ENCODE results near the gene RANBP9.

Gene RANBP9

DNA sequence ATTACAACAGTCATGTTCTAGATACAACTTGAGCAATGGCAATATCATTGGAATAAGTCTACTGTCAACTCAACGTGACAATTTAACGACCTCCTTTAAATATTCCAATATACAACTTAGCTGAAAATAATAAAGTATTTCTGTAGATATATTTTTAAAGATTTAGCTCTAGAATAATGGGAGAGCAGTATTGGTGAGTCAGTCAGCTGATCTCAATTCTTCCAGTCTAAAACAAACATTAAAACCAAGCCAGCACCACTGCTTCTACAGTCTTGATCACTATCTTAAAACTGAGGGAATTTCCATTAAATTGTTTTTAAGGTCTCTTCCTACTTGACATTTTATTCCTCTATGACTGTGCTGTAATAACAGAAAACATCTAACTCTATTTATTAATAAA, 58.3 kb downstream of the RANBP9 start:
- peaks cover 6% of the 10 kb centered on the region for H3K79me2 ChIP-seq (ENCODE audit: insufficient read depth, low read depth)
- no peak overlapping the region for H3K4me3 ChIP-seq (IDR thresholded peaks at IDR 0.05; ENCODE audit: insufficient read depth, low read depth, low read length)
- H3K27me3 ChIP-seq (ENCODE audit: insufficient read depth, low read depth): no peaks in the 10 kb centered on the region
- H3K36me3 ChIP-seq (ENCODE audit: insufficient read depth): no peaks in the 10 kb centered on the region
- H3K4me1 ChIP-seq (ENCODE audit: low read depth, poor library complexity, severe bottlenecking): peaks cover 34% of the 10 kb centered on the region
- no peak overlapping the region for H3K4me2 ChIP-seq
- no peak overlapping the region for H3K27ac ChIP-seq
- H2AFZ ChIP-seq (ENCODE audit: low read depth): no peak overlapping the region
- H4K20me1 ChIP-seq (ENCODE audit: insufficient read depth): no peaks in the 10 kb centered on the region
- no peak overlapping the region for H3K9ac ChIP-seq
- TF ChIP-seq, protein P1, sequence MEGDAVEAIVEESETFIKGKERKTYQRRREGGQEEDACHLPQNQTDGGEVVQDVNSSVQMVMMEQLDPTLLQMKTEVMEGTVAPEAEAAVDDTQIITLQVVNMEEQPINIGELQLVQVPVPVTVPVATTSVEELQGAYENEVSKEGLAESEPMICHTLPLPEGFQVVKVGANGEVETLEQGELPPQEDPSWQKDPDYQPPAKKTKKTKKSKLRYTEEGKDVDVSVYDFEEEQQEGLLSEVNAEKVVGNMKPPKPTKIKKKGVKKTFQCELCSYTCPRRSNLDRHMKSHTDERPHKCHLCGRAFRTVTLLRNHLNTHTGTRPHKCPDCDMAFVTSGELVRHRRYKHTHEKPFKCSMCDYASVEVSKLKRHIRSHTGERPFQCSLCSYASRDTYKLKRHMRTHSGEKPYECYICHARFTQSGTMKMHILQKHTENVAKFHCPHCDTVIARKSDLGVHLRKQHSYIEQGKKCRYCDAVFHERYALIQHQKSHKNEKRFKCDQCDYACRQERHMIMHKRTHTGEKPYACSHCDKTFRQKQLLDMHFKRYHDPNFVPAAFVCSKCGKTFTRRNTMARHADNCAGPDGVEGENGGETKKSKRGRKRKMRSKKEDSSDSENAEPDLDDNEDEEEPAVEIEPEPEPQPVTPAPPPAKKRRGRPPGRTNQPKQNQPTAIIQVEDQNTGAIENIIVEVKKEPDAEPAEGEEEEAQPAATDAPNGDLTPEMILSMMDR (conservative IDR thresholded peaks at IDR 0.05; ENCODE audit: low read depth, low read length): no peak

DNA sequence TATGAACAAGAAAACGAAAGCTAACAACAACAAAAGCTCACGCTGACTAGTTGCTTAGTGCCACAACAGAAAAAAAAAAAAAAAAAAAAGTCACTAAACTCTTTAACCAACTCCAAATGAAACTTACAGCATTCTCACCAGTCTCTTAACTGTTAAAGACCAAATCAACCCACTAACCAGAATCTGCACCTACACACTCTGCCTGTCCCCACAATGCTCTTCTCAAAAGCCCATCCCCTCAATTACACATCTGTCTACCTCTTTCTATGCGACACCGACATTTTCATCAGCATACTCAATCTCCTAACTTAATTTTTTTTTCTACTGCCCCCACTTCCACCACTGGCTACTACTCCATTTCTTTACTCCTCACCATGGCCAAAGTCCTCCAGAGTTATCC, 62.2 kb downstream of the RANBP9 start:
- no peak overlapping the region for H3K4me3 ChIP-seq (IDR thresholded peaks at IDR 0.05; ENCODE audit: insufficient read depth, low read depth, low read length)
- TF ChIP-seq, protein P1 (conservative IDR thresholded peaks at IDR 0.05; ENCODE audit: low read depth, low read length): no peak
- peaks cover 8% of the 10 kb centered on the region for H3K4me1 ChIP-seq (ENCODE audit: low read depth, poor library complexity, severe bottlenecking)
- H3K9ac ChIP-seq: no peak overlapping the region
- no peaks in the 10 kb centered on the region; the same call in 1 of the 2 replicates for H3K79me2 ChIP-seq (ENCODE audit: insufficient read depth, low read depth)
- H3K27me3 ChIP-seq (ENCODE audit: insufficient read depth, low read depth): no peaks in the 10 kb centered on the region
- H2AFZ ChIP-seq (ENCODE audit: low read depth): no peak overlapping the region
- H3K36me3 ChIP-seq (ENCODE audit: insufficient read depth): no peaks in the 10 kb centered on the region
- no peaks in the 10 kb centered on the region for H4K20me1 ChIP-seq (ENCODE audit: insufficient read depth)
- H3K4me2 ChIP-seq: no peak overlapping the region
- no peak overlapping the region for H3K27ac ChIP-seq

DNA sequence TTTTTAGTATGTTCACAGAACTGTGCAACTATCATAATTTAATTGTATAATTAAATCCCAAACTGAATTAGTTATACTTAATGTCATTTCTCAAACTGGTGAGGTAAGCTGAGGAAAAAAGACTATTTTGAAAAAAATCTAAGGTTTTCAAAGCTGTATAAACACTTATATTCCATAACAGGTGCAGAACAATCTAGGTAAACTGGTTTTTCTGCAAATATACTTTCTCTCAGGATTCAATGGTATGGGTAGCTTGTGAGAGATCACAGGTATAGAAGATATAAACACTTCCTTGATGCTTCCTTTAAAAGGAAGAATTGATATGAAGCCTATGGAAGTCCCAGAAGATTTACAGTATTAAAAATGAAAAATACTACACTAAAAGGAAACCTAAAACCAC, 62.8 kb downstream of the RANBP9 start:
- Histone ChIP-seq H4K20me1 (ENCODE audit: insufficient read depth) (no peaks in the 10 kb centered on the region), H2AFZ (ENCODE audit: low read depth) (no peak overlapping the region), H3K27ac (no peak overlapping the region), H3K4me3 (IDR thresholded peaks at IDR 0.05; ENCODE audit: insufficient read depth, low read depth, low read length) (no peak overlapping the region), H3K4me1 (ENCODE audit: low read depth, poor library complexity, severe bottlenecking) (peaks cover 2% of the 10 kb centered on the region), H3K9ac (no peak overlapping the region), H3K36me3 (ENCODE audit: insufficient read depth) (no peaks in the 10 kb centered on the region), H3K27me3 (ENCODE audit: insufficient read depth, low read depth) (no peaks in the 10 kb centered on the region), H3K79me2 (ENCODE audit: insufficient read depth, low read depth) (no peaks in the 10 kb centered on the region; the same call in 1 of the 2 replicates), H3K4me2 (no peak overlapping the region)
- TF ChIP-seq, protein P1 (conservative IDR thresholded peaks at IDR 0.05; ENCODE audit: low read depth, low read length): no peak

DNA sequence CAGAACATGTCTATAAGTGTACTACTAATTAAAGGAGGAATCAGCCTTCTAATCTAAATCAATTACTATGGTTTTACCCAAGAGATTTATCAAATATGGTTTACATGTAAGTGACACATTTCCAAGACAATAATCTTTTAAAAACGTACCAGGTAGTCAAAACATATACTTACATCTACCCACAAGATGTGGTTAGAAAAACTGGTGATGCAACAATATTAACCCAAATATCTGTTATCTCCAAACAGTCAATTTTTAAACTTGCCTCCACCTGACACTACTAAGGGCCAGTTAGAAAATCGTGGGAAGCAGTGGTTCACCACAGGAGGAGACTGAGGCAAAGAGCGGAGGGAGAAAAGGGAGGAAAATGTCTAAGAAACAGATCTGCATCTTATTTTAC, 68.5 kb downstream of the RANBP9 start:
- no peaks in the 10 kb centered on the region for H3K79me2 ChIP-seq (ENCODE audit: insufficient read depth, low read depth)
- no peak overlapping the region for H2AFZ ChIP-seq (ENCODE audit: low read depth)
- H4K20me1 ChIP-seq (ENCODE audit: insufficient read depth): no peaks in the 10 kb centered on the region
- TF ChIP-seq, protein P1 (conservative IDR thresholded peaks at IDR 0.05; ENCODE audit: low read depth, low read length): no peak
- H3K27ac ChIP-seq: no peak overlapping the region
- H3K36me3 ChIP-seq (ENCODE audit: insufficient read depth): peaks cover 4% of the 10 kb centered on the region; the same call in 1 of the 2 replicates
- H3K4me1 ChIP-seq (ENCODE audit: low read depth, poor library complexity, severe bottlenecking): no peaks in the 10 kb centered on the region
- H3K9ac ChIP-seq: no peak overlapping the region
- H3K4me2 ChIP-seq: no peak overlapping the region
- H3K27me3 ChIP-seq (ENCODE audit: insufficient read depth, low read depth): no peaks in the 10 kb centered on the region
- H3K4me3 ChIP-seq (IDR thresholded peaks at IDR 0.05; ENCODE audit: insufficient read depth, low read depth, low read length): no peak overlapping the region

Data from KMS-11 (cell line).